ENCODE data around the gene ARHGAP42. TPM values are rescaled to one million over a fixed set of nuclear protein-coding genes. Genes with fewer than 3 reads are reported as not detected.

ARHGAP42 gene
- total RNA-seq, 4 donors from 2014 or later, result 24.5 to 49.5 (median 26.7) TPM

DNA sequence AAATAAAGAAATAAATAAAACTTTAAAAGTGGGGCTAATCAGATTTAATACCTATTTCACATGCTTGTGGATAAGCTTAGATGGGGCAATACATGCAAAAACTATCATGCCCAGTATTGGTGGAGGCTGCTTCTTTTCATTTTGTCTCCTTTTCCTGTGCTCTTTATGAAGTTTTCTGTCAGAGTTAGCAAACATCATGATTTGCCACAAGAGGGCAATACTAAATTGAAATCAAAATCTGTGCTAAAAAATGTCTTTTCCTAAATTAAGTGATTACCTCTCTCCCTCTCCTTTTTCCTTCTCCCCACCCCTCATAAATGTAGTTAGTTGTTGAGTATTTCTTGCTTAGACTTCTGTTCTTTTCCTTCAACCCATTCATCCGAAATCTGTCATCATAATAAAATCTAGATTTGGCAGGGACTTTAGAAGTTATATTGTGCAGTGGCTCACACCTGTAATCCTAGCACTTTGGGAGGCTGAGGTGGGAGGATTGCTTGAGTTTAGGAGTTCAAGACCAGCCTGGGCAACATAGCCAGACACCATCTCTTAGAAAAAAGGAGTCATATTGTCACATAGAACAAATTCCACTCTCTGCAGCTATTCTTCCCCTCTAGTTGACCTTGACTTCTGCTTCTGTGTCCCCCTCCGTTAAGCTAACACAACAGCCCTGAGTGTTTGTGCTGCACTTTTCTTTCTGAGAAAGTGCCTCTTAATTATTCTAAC lies 4.7 kb upstream of the ARHGAP42 start:
- Histone ChIP-seq H3K4me1 (no peaks in the 10 kb centered on the region), H3K4me3 (no peak overlapping the region), H3K36me3 (no peaks in the 10 kb centered on the region), H3K9me3 (no peaks in the 10 kb centered on the region), H3K27me3 (no peaks in the 10 kb centered on the region), H3K27ac (no peak overlapping the region)
- DNase-seq, result no peak
- no peak for TF ChIP-seq POLR2A (IDR thresholded peaks at IDR 0.05)
- TF ChIP-seq, protein P1, sequence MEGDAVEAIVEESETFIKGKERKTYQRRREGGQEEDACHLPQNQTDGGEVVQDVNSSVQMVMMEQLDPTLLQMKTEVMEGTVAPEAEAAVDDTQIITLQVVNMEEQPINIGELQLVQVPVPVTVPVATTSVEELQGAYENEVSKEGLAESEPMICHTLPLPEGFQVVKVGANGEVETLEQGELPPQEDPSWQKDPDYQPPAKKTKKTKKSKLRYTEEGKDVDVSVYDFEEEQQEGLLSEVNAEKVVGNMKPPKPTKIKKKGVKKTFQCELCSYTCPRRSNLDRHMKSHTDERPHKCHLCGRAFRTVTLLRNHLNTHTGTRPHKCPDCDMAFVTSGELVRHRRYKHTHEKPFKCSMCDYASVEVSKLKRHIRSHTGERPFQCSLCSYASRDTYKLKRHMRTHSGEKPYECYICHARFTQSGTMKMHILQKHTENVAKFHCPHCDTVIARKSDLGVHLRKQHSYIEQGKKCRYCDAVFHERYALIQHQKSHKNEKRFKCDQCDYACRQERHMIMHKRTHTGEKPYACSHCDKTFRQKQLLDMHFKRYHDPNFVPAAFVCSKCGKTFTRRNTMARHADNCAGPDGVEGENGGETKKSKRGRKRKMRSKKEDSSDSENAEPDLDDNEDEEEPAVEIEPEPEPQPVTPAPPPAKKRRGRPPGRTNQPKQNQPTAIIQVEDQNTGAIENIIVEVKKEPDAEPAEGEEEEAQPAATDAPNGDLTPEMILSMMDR (IDR thresholded peaks at IDR 0.05), result peak; percentile 20 to 51 (median 40)

DNA sequence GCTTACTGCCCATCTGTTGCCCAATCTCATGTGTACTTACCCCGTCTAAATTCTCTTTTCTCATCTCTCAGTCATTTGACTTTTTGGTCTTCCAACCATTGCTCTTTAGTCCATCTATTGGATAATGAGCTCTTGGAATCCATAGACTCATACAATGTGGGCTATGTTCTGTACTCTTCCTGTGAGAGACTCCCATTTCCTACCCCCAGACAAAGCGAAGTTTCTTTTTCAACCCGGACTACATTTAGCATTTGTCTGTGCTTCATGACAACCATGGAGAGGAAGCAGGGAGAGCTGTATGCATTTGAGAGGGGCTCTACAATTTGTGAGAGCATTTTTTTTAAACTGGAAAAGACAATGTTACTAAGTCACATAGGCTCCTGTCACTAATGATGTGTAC lies 4.0 kb upstream of the ARHGAP42 start:
- Histone ChIP-seq H3K27ac (no peak overlapping the region), H3K9me3 (no peaks in the 10 kb centered on the region), H3K27me3 (no peaks in the 10 kb centered on the region), H3K4me1 (no peaks in the 10 kb centered on the region), H3K4me3 (no peak overlapping the region), H3K36me3 (no peaks in the 10 kb centered on the region)
- TF ChIP-seq POLR2A (IDR thresholded peaks at IDR 0.05), result no peak
- TF ChIP-seq, protein P1 (IDR thresholded peaks at IDR 0.05), result no peak
- no peak for DNase-seq

DNA sequence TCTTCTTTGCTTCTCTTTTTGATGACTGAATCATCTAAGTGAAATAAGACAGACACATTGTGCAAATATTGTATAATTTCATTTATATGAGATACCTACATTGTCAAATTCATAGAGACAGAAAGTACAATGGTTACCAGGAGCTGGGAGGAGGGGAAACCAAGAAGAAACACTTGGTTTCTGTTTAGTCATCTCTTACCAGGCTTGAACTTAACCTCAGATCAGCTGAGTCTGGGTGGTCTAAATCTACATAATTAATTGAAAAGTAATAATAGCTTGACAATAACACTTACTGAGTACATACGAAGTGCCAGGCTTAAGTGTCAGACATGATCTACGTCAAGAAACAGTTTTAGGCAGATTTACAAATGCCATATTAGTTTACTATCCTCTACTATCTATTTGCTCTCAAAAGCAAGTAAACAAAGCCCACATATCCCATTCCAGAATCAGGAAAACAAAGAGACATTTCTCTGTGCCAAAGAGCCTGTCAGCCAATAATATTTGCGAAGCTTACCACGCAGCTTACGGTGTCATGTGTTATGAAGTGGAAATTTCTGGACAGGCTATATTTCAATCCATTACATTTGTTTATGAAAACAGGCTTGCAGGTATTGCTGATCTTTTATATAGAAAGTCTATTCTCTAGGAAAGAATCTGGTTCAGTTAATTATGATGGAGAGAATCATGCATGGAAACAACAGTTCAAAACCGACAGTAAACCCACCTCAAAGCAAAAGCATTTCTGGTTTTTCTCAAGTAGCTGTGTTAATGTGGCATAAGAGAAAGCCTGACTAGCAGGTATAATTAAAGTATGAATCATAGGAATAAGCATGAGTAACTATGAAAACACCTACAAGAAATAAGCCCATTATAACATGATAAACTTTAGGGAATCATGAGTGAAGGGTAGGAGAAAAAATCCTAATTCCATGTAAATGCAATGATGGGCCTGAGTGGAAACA lies 2.7 kb upstream of the ARHGAP42 start:
- no peaks in the 10 kb centered on the region for H3K4me1 ChIP-seq
- DNase-seq, result no peak
- no peak overlapping the region for H3K4me3 ChIP-seq
- no peak for TF ChIP-seq POLR2A (IDR thresholded peaks at IDR 0.05)
- TF ChIP-seq, protein P1 (IDR thresholded peaks at IDR 0.05), result no peak
- H3K9me3 ChIP-seq, result no peaks in the 10 kb centered on the region
- peak overlapping the region in 2 of 4 donors; percentile 8 to 27 for H3K27ac ChIP-seq
- no peaks in the 10 kb centered on the region for H3K36me3 ChIP-seq
- H3K27me3 ChIP-seq, result no peaks in the 10 kb centered on the region

DNA sequence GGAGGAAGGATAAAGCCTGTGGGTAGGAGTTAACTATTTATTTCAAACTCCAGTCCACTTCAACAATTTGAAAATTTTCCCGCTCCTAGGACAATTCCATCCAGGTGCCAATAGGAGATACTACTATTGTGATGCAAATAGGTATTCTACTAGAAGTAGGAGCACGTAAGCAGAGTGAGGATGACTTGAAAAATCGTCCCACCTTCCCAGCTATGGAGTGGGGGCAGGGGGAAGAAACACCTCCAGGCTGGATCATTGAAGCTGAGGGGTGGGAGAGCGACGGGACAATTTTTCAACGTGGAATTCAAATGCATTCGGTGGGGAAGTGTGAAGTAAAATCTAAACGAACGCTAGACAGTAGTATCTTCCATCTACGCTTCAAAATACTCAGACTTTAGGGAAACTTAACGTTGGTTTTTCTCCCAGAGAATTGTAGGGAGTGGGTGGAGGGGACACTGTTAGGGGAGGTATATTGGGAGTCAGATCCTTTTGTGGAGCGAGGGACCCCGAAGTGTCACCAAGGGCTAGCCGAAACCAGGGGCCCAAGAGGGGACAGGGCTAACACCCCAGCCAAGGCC lies 523 bp upstream of the ARHGAP42 start:
- Histone ChIP-seq H3K4me1 (no peaks in the 10 kb centered on the region), H3K4me3 (peak overlapping the region; percentile 52 to 90 (median 66)), H3K27ac (peak overlapping the region; percentile 69 to 85 (median 80)), H3K9me3 (no peaks in the 10 kb centered on the region), H3K27me3 (no peaks in the 10 kb centered on the region), H3K36me3 (no peaks in the 10 kb centered on the region)
- TF ChIP-seq, protein P1 (IDR thresholded peaks at IDR 0.05), result no peak
- no peak for TF ChIP-seq POLR2A (IDR thresholded peaks at IDR 0.05)
- DNase-seq, result no peak

DNA sequence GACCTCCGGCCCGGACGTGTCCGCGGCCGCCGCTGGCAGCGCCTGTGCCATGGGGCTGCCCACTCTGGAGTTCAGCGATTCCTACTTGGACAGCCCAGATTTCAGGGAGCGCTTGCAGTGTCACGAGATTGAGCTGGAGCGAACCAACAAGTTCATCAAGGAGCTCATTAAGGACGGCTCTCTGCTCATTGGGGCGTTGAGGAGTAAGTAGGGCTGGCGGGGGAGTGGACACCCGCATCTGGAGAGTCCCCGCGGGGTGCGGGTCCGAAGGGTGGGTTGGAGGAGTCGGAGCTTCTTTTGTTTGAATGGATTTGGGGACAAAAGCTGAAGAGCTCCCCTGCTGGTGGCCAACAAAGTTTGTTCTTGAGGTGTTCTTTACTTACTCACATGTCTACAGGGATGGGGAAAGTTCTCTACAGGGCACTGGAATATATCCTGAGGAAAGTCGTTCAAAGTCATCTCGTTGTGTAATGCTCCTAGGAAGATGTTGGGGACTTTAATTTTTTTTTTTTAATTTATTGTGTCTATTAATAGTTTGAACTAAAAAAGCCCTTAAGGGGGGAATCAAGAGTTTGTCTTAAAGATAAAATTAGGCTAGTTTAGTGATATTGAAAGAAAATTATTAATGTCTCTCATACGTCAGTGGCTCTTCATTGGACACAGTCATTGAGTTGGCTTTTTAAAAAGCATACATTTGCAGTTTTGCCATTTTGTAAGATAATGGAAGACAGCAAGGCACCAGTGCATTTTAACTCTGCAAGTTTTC lies 725 bp downstream of the ARHGAP42 start:
- TF ChIP-seq, protein P1 (IDR thresholded peaks at IDR 0.05), result peak; percentile 19 to 67 (median 52)
- TF ChIP-seq POLR2A (IDR thresholded peaks at IDR 0.05), result peak in 1 of 2 donors; percentile 20
- peak overlapping the region; percentile 52 to 90 (median 66) for H3K4me3 ChIP-seq
- H3K36me3 ChIP-seq, result no peaks in the 10 kb centered on the region
- DNase-seq, result peak; percentile 31 to 79 (median 73)
- H3K27ac ChIP-seq, result peak overlapping the region; percentile 69 to 85 (median 80)
- H3K27me3 ChIP-seq, result no peaks in the 10 kb centered on the region
- H3K4me1 ChIP-seq, result no peaks in the 10 kb centered on the region
- H3K9me3 ChIP-seq, result no peaks in the 10 kb centered on the region
